AML-193 (cell line): ENCODE data around the gene SRPK1.

Experiments used
- DNase-seq, 2 experiments: peaks; one replicate each; lab custom pipeline; 2025; lab: John Stamatoyannopoulos, UW

The SRPK1 gene

GRCh38 chr6:35817515-35817914 is 103.4 kb downstream of the SRPK1 start:
- DNase-seq, result no peak

DNA sequence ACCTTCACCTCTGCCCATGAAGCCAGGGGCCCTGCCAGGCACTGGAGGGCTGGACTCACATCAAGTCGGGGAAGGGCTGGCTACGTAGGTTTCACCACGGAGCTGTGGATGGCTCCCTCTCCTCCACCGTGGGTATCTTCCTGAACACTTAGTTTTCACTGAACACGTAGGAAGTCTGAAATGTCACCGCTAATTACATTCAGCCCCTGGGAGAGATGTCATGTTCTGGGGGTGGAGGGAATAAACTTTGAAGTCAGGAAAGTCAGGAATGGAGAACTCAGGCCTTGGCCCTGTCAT is 109.3 kb downstream of the SRPK1 start:
- no peak for DNase-seq

DNA sequence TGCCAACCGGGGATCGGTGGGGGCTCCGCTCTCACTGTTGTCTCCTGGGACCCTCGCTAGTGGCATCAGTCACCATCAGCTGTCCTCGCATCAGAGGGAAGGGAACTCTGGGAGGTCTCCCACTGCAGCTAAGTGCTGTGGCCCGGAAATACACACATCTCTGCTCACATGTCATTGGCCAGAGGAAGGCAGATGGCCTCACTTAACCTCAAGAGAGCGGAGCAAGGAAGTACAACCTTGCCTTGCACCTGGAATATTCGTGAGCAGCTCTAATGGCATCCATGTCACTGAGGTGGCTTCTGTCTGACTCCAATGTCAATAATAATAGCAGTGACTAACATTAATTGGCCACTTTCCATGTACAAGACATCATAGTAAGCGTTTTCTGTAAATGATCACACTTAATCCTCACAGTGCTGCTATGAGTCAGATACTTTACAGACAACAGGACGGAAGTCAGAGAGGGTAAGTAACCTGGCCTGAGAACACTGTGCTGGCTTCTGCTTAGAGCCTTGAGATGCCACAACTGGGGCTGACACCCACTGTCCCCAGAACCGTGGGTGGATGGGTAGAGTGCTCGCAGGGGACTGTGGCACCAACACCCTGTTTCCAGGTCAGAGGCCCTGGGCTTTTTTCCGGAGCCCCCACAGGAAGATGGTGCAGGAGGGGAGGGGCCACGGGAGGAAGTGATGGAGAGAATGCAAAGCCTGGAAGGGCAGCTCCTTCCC is 109.8 kb downstream of the SRPK1 start:
- no peak for DNase-seq

DNA sequence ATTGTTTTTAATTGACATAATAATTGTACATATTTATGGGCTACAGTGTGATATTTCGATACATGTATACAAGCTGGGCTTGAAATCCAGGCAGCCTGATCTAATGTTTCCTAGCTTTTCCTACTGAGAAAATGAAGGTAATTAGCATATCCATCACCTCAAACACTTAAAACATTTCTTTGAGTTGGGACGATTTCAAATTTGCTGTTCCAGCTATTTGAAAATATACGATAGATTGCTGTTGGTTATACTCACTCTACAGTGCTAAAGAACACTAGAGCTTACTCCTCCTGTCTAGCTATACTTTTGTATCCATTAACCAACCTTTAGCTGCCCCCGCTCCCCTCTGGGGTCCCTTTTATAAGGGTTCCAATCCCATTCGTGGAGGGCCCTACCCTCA is 111.1 kb downstream of the SRPK1 start:
- no peak for DNase-seq

- no peak for DNase-seq
Observed at GRCh38 chr6:35808688-35809087, 112.2 kb downstream of the SRPK1 start.

GRCh38 chr6:35804996-35805736 is 115.7 kb downstream of the SRPK1 start, which contains the start of gene LHFPL5:
Gene LHFPL5 (plus strand): TSS chr6:35805352. CDS start chr6:35805671, 319 bp downstream.
- peak; percentile 29 to 45 for DNase-seq

GRCh38 chr6:35801148-35801547 is 119.8 kb downstream of the SRPK1 start:
- no peak for DNase-seq

DNA sequence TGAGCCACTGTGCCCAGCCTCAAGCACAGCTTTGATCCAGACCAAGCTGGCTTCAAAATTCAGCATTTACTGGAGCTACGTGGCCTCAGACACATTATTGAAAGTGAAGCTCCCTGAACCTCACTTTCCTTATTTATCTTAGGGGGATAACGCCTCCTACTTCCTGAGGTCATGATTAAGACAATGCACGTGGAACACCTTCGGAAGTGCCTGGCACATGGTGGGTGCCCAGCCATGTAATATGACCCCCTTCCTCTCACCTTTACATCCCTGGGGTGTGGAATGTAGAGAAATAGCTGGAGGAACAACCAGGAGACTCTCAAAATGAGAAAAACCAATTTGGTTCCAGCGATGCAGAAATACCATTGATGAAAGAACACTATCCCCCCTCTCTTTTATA is 122.2 kb downstream of the SRPK1 start:
- DNase-seq, result no peak

DNA sequence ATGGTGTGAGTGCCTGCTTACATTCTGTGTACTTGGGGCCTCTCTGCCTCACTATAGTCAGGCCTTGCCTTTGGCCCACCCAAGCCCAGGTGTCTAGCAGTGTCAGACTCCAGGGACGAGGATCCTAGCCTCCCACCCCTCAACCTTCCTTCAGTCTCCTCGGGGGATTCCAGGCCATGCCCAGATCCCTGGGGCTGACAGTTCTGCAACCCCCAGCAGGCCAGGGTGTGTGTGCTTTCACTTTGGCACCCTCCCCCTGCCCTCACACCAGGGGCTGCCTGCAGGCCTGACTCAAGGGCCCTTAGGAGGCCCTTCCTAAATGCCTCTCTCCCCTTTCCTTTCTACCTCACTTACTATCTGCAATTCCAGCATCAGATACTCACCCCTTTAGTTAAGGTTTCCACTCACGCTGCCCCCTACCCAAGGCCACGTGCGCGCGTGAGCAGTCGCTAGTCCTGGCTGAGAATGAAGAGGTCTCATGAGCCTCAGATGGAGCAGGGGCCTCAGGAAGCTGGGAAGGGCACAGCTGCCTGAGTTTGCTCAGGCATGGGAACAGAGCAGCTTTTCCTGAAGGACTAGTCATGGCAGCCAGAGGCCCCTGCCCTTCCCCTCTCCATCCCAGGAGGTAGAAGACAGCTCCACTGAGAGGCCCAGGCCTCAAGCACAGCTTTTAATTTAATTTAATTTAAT is 122.9 kb downstream of the SRPK1 start:
- DNase-seq, result no peak

- no peak for DNase-seq
Observed at GRCh38 chr6:35796236-35796635, 124.7 kb downstream of the SRPK1 start.

DNA sequence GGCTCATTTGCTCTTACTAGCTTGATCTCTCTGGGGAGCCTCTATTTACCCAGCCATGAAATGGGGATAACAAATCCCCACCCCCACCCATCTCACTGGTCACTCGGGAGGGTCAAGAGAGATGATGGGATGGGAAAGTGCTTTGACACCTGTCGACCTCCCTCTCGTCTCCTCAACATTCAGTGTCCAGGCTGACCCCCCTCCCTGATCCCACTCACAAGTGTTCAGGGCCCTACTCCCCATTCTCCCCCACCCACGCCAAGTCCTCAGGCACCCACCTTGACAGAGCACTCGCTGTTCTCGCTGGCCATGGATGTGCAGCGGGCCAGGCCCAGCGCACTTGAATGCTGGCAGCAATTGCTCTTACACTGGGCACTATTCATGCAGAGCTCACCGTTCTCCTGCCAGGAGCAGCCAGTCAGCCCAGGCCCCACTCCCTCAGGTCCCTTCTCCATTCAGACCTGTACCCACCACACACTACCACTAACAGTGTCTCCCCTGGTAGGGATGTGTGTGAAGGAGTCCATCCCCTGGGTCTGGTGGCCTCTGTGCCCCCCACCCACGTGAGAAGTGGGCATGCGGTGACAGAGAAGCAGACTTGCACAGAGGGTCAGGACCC is 125.3 kb downstream of the SRPK1 start:
- DNase-seq, result no peak

DNA sequence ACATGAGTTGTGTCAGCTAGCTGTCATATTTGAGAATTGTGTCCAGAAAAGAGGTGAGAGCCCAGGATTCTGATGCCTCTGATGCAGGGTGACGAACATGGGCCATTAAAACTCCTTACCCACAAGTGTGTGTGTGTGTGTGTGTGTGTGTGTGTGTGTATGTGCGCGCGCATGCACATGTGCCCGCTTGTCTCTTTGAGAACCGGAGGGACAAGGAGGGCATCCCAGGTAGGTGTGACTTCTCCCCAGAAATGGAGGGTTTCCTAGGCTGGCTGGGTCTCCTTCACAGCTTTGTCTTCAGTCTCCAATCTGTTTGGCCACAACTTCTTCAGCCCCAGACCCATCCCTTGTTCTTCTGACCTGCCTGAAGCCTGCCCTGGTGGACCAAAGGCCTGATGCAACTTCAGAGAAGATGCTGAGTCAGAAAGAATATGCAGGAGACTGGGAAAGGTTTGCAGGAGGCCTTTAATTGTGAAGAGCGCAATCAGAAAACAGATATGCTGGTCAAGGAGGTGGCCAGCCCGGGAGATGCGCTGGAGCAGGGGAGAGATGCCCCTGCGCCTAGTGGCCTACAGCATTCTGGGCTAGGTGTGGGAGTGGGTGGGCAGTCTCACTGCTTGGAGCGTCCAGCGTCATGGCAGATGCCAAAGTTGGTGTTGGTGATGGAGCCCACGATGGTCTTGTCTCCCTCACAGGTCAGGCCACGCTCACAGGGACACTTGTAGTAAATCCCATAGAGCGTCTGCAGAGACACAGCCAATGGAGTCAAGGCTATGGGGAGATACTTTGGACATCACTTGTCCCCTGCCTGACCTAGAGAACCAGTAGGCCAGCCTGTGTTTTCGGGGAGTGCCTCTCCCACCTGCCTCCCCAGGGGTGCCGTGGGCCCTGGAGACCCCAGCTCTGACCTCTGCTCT is 126.1 kb downstream of the SRPK1 start:
- DNase-seq, result no peak

- no peak for DNase-seq
Observed at GRCh38 chr6:35790683-35791082, 130.2 kb downstream of the SRPK1 start.

GRCh38 chr6:35788423-35788982 is 132.4 kb downstream of the SRPK1 start:
- no peak for DNase-seq

DNA sequence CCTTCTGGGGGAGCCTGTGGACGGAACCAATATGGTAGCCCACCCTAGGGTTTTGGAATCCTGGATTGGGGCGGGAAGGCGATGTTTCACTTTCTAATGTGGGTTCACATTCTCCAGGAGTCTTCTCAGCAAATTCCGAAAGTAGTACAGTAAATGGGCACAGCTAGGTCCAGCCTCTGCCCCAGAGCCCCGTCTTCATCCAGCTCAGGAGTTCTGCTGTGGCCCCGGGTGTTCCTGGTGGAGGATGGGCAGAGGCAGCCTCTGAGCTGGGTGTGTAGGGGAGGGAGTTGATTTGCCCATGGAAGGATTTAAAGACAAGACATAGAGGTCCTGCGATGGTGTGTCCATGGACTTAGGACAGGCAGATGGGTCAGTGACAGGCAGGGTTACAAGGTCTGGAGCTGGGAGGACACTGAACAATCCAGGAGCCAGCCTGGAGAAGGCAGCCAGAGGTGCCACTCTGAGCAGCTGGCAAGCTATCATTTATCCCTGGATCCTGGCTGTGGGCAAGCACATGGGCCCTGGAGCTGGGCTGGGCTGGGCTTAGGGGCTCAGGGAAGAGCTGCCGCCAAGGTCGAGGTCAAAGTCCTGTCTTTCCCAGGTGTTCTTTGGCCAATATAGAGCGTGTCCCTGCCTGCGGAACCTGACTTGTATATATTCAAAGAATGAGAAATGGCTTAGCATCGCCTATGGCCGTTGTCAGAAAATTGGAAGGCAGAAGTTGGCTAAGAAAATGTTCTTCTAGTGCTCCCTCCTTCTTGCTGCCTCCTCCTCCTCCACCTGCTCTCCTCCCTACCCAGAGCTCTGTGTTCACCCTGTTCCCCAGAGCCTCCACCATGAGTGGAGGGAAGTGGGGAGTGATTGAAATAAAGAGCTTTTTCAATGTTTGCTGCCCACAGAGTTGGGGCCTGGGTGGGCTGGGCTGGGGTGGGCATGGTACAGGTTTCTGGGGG is 133.4 kb downstream of the SRPK1 start:
- DNase-seq, result no peak

- no peak for DNase-seq
Observed at GRCh38 chr6:35786810-35787209, 134.1 kb downstream of the SRPK1 start.

DNA sequence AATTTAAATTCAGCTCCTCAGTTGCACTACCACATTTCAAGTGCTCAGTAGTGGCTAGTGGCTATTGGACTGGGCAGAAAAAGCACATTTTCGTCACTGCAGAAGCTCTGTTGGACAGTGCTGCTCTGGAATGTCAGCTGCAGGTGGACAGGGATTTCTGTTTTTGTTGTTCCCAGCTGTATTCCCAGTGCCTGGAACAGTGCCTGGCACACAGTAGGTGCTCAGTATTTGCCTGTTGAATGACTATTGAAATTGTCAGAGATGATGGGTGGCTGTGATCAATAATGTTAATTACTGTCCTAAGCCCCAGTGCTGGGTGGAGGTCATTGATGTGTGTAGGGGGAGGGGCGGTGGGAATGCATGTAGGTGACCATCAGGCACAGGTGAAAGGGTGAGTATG is 134.6 kb downstream of the SRPK1 start:
- no peak for DNase-seq

- no peak for DNase-seq
Observed at GRCh38 chr6:35784200-35784599, 136.7 kb downstream of the SRPK1 start.
